Colonic mucosa (tissue), 4 donors: ENCODE measurements around the gene RBBP5. TPM values are rescaled to one million over a fixed set of nuclear protein-coding genes. Genes with fewer than 3 reads are reported as not detected.

ENCODE experiments used
- DNase-seq: peaks from one replicate; pipeline ENCODE4 v3.0.0-alpha.2; 2020
- H3K27ac ChIP-seq: fragments of 200-600 bp; one replicate; pipeline ENCODE4 v1.8.0; 2021
- H3K27me3 ChIP-seq: fragments of 200-600 bp; one replicate; pipeline ENCODE4 v1.8.0; 2021
- H3K36me3 ChIP-seq: fragments of 200-600 bp; one replicate; pipeline ENCODE4 v1.8.0; 2021
- H3K4me1 ChIP-seq: fragments of 200-600 bp; one replicate; pipeline ENCODE4 v1.8.0; 2021; ENCODE audit warnings: mild to moderate bottlenecking
- H3K4me3 ChIP-seq: fragments of 200-600 bp; one replicate; pipeline ENCODE4 v1.8.0; 2021
- H3K9ac ChIP-seq, 2 donors: one replicate each; pipeline ENCODE4 v1.7.0; 2013; ENCODE audit warnings: control low read depth in 2 of 2, low read depth in 2 of 2, low read length in 2 of 2
- H3K9me3 ChIP-seq: fragments of 200-600 bp; one replicate; pipeline ENCODE4 v1.8.0; 2021
- intact Hi-C: fragments of 100-400 bp; cut with DNase I; formaldehyde crosslinking; loops from one replicate; pipeline ENCODE4 v1.14.1; 2022
- total RNA-seq, 2 donors: library from RNA; stranded (reverse); fragmentation: NEBNext Ultra II Directional in 1 of 2; extraction: Animal tissue kit (Norgen Biotek cat#: 25700) in 1 of 2; gene quantifications; one replicate each; pipeline ENCODE4 v1.2.1, GENCODE V29; 2021
- TF ChIP-seq, protein P1 (sequence below): fragments of 200-600 bp; IDR thresholded peaks from one replicate; pipeline ENCODE4 v1.8.0; 2022; ENCODE audit warnings: antibody characterized with exemption, mild to moderate bottlenecking
- donor health status: healthy.
- donor health status: DM: no; HTN: no; CAD: no.
- donor health status: DM: no; HTN: no; CAD: no.

Gene RBBP5
- total RNA-seq, 2 donors from 2014 or later = 15.1 to 17.8 TPM

DNA sequence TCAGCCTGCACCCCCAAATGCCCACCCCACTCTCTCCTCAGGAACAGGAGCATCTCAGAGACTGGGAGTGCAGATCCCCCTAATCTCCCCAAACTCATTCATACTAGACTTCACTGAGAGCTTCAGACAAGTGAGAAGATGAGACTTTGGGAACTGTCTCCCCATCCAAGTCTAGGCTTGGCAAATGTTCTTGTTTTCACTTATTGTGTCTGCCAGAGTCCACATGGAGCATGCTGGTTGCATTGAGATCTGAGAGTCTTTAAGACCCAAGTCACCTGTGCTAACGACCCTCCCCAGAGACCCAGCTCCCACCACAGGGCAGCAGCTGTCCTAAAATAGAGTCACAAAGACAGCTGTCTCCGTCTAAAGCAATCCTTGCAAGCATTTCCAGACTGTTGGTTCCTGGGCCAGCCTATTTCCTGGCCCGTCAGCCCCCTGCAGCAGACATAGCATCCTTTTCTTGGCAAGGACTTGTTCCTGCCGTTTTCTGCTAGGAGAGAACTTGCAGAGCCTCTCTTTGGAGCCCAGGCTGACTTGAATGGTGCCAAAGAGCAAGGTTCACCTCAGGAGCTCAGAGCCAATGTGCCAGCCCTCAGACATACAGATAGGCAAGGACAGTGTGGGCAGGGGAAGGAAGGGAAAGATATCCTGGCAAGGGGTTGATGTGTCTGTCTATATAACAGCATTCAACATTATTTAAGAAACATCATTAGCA, 80.6 kb downstream of the RBBP5 start:
- intact Hi-C loops = no loop called here
- H3K27ac ChIP-seq = no peak overlapping the region
- no peaks in the 10 kb centered on the region for H3K9me3 ChIP-seq
- no peaks in the 10 kb centered on the region for H3K4me1 ChIP-seq
- no peak overlapping the region for H3K9ac ChIP-seq
- H3K36me3 ChIP-seq = no peaks in the 10 kb centered on the region
- no peak overlapping the region for H3K4me3 ChIP-seq
- peaks cover 25% of the 10 kb centered on the region for H3K27me3 ChIP-seq
- DNase-seq = no peak
- TF ChIP-seq, protein P1, sequence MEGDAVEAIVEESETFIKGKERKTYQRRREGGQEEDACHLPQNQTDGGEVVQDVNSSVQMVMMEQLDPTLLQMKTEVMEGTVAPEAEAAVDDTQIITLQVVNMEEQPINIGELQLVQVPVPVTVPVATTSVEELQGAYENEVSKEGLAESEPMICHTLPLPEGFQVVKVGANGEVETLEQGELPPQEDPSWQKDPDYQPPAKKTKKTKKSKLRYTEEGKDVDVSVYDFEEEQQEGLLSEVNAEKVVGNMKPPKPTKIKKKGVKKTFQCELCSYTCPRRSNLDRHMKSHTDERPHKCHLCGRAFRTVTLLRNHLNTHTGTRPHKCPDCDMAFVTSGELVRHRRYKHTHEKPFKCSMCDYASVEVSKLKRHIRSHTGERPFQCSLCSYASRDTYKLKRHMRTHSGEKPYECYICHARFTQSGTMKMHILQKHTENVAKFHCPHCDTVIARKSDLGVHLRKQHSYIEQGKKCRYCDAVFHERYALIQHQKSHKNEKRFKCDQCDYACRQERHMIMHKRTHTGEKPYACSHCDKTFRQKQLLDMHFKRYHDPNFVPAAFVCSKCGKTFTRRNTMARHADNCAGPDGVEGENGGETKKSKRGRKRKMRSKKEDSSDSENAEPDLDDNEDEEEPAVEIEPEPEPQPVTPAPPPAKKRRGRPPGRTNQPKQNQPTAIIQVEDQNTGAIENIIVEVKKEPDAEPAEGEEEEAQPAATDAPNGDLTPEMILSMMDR = no peak

DNA sequence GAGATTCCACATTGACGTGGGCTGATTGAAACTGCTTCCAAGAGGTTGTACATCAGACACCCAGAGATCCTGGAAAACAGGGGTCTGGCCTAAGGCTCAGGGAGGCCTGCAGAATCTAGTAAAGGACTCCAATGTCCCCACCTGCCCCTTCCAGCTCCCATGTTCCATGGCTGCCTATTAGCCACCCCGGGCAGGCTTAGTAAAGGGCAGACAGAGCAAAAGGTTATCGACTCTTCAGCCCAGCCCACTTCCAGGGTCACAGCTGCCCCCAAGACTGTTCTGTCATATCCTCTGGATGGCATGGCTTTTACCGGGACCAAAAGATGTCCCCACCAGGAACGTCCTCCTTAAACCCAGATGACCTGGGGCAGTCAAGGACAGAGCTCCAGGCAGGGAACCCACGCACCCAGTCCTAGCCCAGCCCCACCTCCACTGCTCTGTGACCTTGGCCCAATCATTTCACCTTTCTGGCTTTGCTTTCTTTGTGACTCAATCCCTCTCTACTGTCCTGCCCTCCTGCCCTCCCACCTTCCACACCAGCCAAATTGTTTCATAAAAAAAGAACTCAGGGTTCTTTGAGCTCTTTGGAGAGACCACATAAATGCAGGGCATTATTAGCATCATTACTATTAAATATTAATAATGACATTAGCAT, 83.5 kb downstream of the RBBP5 start:
- Histone ChIP-seq H3K9me3 (no peaks in the 10 kb centered on the region), H3K27ac (no peak overlapping the region), H3K27me3 (peaks cover 9% of the 10 kb centered on the region), H3K4me3 (no peak overlapping the region), H3K36me3 (no peaks in the 10 kb centered on the region), H3K4me1 (no peaks in the 10 kb centered on the region), H3K9ac (no peak overlapping the region)
- DNase-seq = no peak
- TF ChIP-seq, protein P1 = no peak
- intact Hi-C loops = no loop called here

DNA sequence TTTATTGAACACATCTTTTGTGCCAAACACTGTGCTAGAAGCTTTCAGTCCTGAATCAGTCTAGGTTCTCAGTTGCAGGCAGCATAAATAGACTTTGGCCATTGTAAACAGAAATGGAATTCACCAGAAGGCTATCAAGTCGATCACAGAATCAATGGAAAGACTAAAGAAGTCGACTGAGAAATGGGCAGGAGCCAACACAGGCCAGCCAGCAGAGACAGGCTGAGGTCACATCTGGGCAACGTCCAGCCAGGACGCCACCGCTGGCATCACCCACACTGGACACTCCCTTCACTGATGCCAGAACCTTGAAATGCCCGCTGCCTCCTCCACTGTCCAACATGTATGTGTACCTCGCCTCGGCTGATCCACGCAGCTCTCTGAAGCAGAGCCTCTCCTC, 84.2 kb downstream of the RBBP5 start:
- peaks cover 3% of the 10 kb centered on the region for H3K27me3 ChIP-seq
- H3K9me3 ChIP-seq = no peaks in the 10 kb centered on the region
- no peaks in the 10 kb centered on the region for H3K36me3 ChIP-seq
- intact Hi-C loops = no loop called here
- no peak overlapping the region for H3K27ac ChIP-seq
- no peak for DNase-seq
- no peak overlapping the region for H3K9ac ChIP-seq
- H3K4me3 ChIP-seq = no peak overlapping the region
- TF ChIP-seq, protein P1 = no peak
- no peaks in the 10 kb centered on the region for H3K4me1 ChIP-seq

Other genes starting within 250 kb of the RBBP5 start
- gene CNTN2, start 78.8 kb downstream of the RBBP5 start, total RNA-seq = 1 to 10 TPM in 1 of 2 donors, under 1 TPM in 1; 0.20 to 1.4 TPM
- gene TMEM81, start 37.5 kb downstream of the RBBP5 start, total RNA-seq = 1 to 10 TPM; 2.4 to 2.5 TPM
- 1 to 10 TPM; 4.5 to 5.7 TPM for gene DSTYK, start 89.7 kb upstream of the RBBP5 start, total RNA-seq
- under 1 TPM; 0.25 to 0.88 TPM for gene TMCC2, start 106.0 kb upstream of the RBBP5 start, total RNA-seq
- 10 to 100 TPM; 21.2 to 27.2 TPM for gene NUAK2, start 199.8 kb upstream of the RBBP5 start, total RNA-seq
- gene KLHDC8A, start 234.9 kb upstream of the RBBP5 start, total RNA-seq = under 1 TPM; 0.44 to 0.58 TPM